ENCODE measurements around the gene ANGPTL7.
"Not testable (repeated sequence)": the region's sequence is repeated elsewhere in the genome, so short reads cannot be mapped to it uniquely, and the experiment has no call there.

Gene ANGPTL7, protein sequence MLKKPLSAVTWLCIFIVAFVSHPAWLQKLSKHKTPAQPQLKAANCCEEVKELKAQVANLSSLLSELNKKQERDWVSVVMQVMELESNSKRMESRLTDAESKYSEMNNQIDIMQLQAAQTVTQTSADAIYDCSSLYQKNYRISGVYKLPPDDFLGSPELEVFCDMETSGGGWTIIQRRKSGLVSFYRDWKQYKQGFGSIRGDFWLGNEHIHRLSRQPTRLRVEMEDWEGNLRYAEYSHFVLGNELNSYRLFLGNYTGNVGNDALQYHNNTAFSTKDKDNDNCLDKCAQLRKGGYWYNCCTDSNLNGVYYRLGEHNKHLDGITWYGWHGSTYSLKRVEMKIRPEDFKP

DNA sequence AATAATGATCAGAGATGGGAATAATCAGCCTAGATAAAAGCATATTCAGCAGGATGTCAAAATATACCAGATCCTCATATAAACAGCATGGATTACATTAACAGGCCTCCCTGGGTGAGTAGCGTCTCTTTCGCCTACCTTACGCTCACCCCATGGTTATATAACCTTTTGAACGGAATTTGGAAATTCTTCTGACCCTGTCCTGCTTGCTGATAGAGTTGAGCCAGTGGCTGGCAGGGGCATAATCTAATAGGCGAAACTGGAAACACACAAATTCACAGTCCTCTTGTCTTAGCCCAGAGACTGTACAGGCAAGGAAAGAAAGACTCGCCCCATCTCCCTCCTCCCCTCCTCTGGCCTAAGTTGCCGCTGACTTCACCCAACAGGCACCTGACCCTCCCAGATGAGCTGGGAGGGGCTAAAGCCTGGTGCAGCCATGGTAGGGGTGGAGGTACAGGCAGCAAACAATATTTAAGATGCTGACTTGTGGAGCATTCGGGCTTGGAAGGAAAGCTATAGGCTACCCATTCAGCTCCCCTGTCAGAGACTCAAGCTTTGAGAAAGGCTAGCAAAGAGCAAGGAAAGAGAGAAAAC lies at the start of gene ANGPTL7:
Gene ANGPTL7, plus strand, starts transcription at position 498 of the 594 bp plus-strand sequence. CDS start 225 bp downstream, outside the sequence.
- no peak for DNase-seq

DNA sequence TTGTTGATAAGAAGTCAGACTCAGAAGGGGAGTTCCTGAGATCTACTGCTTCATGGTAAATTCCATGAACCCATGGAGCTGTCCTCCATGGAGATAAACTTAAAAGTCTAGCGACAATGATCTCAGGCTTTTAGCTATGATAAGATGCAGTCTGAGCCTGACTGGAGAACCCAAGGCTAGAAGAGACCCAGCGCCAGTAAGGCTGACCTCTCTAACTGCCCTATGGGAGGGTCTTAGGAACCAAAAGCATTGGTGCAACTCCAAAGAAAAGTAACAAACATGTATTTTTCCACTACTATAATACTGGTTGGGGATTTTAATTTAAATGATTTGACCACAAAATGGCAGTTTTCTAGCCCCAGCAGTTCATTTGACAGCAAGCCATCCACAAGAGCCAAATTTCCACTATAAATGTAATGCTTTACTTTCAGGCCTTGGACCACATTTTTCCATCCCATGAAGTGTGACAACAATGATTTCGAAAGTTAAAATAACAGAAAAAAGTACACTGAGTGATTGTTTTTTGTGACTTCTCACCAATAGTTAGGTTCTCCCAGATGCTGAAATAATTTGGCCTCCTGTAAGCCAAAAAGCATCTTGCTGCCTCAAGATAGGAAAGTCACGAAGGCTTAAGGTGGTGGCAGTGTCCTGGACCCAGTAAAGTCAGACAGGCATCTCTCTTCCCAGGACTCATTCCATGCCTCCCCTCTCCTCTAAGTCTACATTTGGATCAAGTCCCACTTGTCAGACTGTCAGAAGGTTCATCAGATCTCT lies 46.4 kb upstream of the ANGPTL7 start:
- DNase-seq = no peak

DNA sequence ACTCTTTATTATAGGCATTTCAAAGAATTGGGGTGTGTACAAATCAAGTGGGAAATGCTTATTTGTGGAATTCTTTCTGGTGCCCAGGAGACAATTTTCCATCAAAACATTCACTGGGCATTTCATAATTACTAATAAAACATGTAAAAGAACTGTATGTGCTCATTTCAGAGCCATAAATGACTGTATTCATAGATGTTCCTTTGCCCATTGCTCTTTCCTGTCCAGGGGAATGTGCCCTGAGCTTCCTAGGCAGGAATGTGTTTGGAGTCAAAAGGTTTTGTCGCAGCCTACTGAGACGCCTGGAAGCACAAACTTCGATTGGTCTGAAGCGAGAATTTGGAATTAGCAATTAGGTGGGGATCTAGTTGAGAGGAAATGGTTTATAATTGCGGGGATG lies 45.8 kb upstream of the ANGPTL7 start:
- DNase-seq = no peak

DNA sequence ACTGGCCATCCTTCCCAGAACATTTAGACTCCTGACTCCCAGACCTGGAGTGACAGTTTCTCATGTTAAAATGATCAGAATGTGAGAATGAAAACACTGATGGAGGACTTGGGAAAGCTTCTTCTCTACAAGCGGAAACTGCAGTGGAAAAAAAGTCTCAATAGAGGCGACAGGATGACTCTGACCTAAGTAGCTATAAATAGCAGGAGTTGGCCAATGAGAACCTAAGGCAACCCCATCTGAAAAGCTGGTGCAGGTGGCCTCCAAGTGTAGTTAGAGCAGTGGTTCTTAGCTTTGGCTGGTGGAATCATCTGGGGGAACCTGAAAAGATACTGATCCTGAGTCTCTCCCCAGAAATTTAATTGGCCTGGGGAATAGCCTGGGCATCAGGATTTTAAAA lies 45.2 kb upstream of the ANGPTL7 start:
- DNase-seq = no peak

DNA sequence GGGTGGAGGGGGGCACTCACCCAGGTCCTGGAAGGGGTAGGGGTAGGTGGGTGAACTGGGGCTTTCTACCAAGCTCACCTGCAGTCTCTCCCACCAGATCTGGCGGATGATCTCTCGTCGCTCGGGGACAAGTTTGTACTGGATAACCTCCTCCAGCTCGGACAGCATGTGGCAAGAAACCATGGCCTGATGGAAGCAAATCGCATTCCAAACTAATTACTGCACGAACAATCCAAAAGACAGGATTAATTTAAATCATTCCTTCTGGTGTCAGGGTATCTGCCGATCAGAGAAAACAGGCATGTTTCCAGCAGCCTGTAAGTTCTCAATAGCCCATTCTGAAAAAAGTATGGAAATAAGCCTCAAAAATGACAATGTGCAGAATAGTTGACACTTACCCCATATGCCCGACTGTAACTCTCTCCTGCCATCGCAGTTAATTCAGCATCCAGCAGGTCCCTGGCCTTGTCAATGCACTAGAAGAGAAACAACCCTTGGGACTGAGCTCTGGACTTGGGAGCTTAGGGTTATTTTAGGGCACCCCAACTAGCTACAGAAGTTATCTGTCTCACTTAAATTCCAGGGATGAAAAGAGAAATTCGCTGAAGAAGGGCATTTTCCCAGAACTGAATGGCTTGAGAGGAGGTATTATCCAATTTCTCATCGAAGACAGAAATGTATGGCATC lies 44.4 kb upstream of the ANGPTL7 start:
- DNase-seq = no peak

DNA sequence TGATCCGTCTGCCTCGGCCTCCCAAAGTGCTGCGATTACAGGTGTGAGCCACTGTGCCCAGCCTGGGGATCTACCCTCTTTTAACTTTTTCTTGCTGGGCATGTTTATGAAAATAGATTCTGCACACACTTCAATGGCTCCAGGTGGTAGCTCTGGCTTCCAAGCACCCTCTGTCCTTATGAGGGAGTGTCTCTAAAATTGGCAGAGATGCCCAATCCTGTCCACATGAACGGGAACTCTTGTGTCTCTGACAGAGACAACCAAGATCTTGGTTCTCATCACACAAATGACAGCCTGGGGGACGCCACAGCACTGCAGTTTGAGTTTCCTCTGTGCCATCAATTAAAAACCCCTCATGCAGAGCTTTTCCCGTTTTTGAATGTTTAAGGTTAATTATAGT lies 43.4 kb upstream of the ANGPTL7 start:
- DNase-seq = no peak

DNA sequence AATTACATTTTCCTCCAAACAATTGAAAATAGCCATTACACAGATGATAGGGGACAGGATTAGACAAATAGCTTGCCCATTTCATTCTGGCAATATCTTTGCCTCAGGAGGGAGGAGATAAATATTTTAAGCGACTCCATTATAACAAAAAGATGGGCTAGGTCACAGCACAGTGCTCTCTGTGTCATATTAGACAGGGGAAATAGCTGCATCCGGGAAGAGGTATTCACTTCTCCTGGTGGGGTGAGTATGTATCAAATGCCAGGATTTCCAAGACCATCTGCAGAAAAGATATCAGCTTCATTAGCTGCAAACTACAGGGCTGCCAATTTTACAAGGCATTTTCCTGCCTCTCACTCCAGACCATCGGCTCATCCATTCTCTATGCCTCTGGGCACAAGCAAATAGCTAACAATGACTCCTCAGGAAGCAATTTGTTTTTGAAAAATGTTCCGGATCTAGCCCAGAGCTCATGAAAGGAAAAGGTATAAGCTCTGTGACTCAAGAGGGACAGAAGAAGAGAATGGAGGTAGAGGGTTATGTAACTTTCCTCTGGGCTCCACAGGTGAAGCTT lies 41.9 kb upstream of the ANGPTL7 start:
- DNase-seq = no peak

DNA sequence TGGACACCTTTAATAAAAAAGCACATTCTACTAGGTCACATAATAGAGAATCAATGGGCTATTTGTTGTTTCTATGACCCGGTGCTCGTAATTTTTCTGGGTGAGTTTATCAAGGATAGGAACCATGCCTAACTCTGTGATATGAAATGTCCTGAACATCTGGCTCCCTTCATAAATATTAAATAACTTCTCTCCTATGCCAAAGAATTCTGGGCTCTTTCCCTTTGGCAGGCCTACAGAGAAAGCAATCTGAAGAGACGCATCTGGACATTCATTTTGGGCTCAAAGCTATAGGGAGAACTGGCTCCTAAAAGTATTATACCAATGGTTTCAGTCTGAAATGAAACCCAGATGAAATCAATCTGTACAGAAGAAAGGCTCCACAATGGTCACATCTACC lies 38.8 kb upstream of the ANGPTL7 start:
- DNase-seq = no peak

DNA sequence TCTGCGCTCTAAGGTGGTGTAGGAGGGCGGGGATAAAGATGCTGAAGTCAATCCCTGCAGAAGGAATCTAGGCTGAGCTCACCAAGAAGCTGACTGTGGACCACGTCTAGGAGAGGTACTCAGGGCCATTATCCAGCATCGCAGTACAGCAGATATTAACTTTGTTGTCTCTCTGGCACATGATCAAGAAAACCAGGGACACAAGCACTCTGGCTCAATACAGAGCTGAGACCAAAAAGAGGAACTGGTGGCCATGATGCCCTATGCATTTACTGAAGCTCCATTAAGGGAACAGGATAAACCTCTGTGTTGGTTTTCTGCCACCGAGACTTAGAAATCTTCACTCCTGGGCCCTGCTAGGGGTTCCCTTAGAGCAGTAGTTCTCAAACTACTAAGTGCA lies 38.0 kb upstream of the ANGPTL7 start:
- no peak for DNase-seq

DNA sequence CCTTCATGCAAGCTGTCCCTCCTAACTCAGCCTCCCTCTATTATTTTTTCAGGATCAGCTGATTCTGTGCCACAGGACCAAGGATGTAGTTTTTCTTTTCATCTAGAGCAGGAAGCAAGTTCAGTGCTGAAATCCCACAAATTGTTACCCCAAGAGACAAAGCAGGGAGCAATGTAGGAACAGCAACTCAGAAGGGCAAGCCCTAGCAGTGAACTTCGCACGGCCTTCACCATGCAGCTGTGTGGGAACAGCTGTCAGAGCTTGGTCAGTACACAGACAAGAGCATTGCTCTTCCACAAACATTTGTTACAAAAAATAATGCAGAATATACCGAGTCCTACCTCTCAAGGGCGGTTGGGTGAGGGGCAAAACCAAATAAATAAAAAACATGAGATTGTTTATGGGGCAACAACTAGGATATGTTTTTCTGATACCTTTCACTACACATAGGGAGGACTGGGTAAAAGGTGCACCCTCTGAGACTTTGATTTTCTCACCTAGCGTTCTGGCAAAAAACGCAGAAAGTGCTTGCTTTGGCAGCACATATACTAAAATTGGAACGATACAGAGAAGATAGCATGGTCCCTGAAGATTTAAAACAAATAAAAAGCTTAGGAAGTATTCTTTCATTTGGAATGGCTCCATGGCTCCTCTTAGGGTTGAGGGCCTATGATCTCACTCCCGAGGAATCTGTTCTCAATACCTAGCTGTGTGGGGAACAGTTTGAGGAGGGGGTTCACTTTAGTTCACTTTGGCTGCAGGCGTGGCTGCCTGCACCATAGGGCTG lies 37.1 kb upstream of the ANGPTL7 start:
- no peak for DNase-seq

DNA sequence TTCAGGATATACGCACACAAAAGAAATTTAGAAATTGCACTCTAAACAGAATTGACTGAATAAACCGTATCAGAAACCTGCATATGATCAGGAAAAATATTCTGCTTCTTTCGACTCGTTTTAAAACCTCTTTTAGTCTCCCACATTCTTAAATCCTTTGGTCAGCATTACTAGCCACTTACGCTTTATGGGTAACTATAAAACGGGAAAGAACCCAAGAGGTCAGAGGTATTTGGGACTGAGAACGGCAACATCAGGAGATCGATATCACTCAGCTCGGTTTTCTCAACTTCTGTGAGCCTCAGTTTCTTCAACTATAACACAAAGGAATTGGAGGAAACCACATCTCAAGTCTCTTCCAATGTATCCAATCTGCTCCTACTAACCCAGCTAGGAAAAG lies 36.4 kb upstream of the ANGPTL7 start:
- DNase-seq = no peak

DNA sequence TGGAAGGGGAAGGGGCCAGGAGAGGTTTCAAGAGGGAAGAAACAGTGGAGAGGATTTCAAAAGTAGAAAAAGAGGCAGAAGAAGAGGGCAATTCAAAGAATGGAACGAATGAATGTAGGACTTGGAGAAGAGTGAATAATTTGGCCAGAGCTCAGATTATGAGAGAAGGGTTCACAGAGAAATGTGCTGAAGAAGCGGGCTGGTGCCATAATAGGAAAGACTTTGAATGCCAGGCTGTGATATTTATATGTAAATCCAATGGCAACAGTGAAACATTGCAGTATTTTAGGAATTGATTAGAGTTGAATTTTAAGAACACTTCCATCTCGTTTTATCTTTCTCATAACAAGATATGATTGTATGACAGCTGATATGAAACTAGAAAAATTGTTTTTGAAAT lies 36.0 kb upstream of the ANGPTL7 start:
- no peak for DNase-seq

DNA sequence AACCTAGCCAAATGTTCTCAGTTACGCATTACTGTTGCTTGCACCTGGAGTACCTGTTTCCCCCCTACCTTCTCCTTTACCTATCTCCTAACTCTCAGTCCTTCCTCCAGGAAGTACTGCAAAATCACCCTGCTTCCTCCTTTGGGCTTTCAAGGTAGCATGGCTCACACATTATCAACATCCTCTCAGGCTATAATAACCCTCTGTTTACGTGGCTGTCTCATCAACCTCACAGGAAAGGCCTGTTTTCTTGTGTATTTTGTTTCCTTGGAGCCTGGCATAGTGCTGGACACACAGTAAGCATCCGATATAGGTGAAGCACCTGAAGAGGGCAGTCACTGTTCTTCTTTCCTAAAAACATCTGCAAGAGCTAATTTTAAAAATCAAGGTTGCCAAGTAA lies 32.7 kb upstream of the ANGPTL7 start:
- no peak for DNase-seq

DNA sequence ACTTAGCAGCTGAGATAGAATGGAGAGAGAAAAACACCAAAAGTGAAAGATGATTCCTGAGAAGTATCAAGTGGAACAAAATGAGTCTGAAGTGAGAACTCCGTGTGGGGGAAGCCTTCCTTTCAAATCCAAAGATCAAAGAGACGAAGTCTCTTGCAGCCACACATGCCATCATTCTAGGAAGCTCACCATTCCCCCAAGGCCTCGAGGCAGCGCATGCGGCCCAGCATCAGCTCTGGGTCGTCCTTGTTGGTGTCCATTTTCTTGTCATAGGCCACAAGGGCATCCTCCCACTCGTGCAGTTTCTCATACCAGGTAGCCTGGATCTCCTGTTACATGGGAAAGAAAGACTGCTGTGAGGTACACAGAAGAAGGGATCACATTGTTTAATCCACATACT lies 32.2 kb upstream of the ANGPTL7 start:
- no peak for DNase-seq

DNA sequence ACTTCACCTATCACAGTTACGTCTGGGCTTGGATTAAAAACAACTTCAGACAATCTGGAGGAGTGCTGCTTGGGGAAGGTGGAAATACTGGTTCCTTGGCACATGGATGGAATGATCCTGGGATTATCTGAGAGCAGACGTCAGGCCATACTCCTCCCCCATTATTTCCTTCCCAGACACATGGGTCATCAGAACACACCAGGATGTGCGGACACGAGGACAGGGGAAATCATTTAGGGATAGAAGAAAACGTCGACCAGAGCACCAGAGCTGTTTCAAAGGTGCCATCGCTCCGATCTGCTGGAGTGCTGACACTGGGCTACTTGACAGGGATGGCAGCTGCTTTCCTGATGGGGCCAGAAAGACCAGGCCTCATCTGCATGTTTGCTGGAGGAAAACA lies 31.8 kb upstream of the ANGPTL7 start:
- DNase-seq = no peak

DNA sequence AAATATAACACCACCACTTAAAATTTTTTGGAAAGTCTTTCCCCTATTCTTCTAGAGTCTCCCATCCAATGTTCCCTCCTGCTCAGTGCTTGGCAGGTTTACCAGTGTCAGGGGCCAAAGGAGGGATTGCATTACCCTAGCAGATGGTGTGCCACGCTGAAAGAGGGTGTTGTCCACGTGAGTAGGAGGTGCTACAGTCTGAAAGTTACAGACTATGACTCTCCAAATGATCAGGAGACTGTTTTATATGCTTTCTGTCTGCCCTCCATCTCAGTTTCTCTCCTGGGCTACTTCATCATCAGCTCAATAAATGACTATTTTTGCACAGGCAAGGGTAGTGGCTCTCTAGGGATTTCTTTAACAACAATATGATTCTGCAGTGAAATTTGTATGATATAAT lies 31.3 kb upstream of the ANGPTL7 start:
- peak; percentile 80 for DNase-seq

DNA sequence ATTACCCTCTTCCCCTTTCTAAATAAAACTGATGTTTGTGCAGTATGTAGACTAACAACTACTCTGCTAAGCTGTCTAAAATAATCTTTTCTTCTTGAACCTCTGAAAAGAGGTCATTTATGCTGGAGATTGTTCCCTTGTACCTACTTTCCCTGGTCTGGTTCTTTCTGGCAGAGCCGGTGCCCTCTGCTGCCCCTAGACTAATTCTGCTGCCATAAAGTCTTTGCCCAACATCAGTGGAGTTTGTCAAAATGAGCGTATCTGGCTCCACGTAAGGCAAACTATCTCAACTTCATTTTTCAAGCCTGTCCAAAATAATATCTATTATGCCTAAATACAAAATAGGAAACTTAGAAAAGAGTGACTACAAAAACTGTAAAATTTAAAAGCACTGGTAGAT lies 30.9 kb upstream of the ANGPTL7 start:
- DNase-seq = no peak

DNA sequence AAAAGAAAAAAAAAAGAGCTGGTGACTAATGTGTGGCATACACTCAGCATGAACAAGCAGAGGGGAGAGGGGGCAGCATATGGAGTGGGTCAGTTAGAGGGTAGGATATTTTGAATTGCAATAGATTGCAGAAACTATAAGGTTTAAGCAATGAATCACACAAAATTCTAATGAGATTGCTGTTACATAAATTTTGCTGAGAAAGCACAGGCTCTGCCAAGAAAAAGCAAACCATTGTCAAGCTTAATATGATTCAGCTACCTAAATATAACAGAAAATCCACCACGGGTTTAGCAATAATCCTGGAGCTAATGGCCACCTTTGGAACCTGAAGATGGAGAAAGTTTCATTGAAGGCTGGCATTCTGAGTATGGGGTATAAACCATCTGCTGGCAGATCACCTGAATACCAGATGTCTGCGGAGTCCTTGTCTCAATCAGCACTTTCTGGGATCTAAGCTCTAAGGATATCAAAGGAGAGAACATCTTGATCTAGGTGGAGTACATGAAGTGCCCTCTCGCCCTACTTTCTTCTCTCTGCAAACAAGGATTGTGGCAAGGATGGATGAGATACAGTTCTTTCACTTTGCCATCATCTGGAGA lies 30.3 kb upstream of the ANGPTL7 start:
- no peak for DNase-seq

DNA sequence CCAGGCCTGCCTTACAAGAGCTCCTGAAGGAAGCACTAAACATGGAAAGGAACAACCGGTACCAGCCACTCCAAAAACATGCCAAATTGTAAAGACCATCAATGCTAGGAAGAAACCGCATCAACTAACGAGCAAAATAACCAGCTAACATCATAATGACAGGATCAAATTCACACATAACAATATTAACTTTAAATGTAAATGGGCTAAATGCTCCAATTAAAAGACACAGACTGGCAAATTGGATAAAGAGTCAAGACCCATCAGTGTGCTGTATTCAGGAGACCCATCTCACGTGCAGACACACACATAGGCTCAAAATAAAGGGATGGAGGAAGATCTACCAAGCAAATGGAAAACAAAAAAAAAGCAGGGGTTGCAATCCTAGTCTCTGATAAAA lies 26.4 kb upstream of the ANGPTL7 start:
- DNase-seq = not testable (repeated sequence)

DNA sequence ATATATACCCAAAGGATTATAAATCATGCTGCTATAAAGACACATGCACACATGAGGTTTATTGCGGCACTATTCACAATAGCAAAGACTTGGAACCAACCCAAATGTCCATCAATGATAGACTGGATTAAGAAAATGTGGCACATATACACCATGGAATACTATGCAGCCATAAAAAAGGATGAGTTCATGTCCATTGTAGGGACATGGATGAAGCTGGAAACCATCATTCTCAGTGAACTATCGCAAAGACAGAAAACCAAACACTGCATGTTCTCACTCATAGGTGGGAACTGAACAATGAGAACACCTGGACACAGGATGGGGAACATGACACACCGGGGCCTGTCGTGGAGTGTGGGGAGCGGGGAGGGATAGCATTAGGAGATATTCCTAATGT lies 22.4 kb upstream of the ANGPTL7 start:
- not testable (repeated sequence) for DNase-seq

DNA sequence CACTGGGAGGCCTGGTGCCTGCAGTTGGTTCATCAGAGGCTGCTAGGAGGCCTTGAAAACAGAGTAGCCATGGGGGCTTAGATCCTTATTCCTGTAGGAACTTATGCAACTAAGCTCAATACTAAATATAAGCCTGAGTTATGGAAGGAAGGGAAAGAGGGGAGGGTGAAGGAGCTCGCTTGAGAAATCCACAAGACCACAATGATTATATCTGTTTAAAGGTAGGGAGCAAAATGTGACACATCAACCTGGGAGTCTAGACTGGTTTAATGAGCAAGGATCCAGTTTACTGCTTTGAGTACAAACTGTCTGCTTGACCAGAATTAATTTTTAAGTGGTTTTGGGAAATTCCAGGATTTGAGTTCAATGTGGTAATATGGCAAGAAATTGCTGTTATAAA lies 20.4 kb upstream of the ANGPTL7 start:
- DNase-seq = no peak

DNA sequence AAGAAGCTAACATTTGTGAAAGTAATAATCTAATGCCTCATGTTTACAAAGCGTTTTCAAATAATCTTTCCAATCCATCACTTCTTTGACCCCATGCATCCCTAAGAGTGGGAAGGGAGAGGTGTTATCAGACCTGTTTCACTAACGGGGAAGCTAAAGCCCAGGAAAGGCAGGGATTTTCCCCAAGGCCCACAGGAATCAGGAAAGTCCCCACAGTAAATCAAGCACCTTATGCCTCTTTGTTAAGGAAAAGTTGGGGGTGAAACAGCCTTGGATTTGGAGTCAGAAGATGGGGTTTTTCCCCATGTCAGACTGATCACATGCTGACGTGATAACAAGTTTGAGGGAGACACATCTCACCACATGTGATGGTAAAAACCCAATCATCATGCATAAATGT lies 20.0 kb upstream of the ANGPTL7 start:
- DNase-seq = no peak
